ENCODE results near the gene NUTM1.
"Not testable (repeated sequence)": the region's sequence is repeated elsewhere in the genome, so short reads cannot be mapped to it uniquely, and the experiment has no call there.

The NUTM1 gene

GRCh38 chr15:34362047-34362773 is 19.1 kb downstream of the NUTM1 start:
- DNase-seq (ENCODE audit: low spot score): no peak

- no peak for DNase-seq (ENCODE audit: low spot score)
These were observed 20.9 kb downstream of the NUTM1 start for GRCh38 chr15:34364041-34364440.

GRCh38 chr15:34365091-34365825 is 22.1 kb downstream of the NUTM1 start:
- DNase-seq (ENCODE audit: low spot score): no peak

- no peak for DNase-seq (ENCODE audit: low spot score)
These were observed 22.7 kb downstream of the NUTM1 start for GRCh38 chr15:34365836-34366235.

- peak; percentile 68 for DNase-seq (ENCODE audit: low spot score)
These were observed 23.4 kb downstream of the NUTM1 start for GRCh38 chr15:34366271-34367065.

GRCh38 chr15:34367101-34368081 is 24.3 kb downstream of the NUTM1 start, which contains the start of gene LPCAT4:
Gene LPCAT4 (minus strand): TSS chr15:34367196. CDS start chr15:34367100, 96 bp downstream.
- peak; percentile 88 for DNase-seq (ENCODE audit: low spot score)

GRCh38 chr15:34370129-34370528 is 27.0 kb downstream of the NUTM1 start:
- no peak for DNase-seq (ENCODE audit: low spot score)

DNA sequence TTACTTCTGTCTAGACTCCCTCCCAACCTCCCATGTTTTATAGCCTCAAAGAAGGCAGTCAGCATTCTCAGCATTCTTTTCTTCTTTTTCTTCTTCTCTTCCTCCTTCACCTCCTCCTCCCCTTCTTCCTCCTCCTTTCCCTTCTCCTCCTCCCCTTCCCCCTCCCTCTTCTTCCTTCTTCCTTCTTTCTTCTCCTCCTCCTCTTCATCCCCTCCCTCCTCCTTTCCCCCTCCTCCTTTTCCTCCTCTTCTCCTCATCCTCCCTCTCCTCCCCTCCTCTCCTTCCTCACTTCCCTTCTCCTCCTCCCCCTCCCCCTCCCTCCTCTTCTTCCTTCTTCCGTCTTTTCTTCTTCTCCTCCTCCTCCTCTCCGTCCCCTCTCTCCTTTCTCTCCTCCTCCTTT is 27.5 kb downstream of the NUTM1 start:
- DNase-seq (ENCODE audit: low spot score): no peak

GRCh38 chr15:34373951-34374350 is 30.8 kb downstream of the NUTM1 start:
- no peak for DNase-seq (ENCODE audit: low spot score)

DNA sequence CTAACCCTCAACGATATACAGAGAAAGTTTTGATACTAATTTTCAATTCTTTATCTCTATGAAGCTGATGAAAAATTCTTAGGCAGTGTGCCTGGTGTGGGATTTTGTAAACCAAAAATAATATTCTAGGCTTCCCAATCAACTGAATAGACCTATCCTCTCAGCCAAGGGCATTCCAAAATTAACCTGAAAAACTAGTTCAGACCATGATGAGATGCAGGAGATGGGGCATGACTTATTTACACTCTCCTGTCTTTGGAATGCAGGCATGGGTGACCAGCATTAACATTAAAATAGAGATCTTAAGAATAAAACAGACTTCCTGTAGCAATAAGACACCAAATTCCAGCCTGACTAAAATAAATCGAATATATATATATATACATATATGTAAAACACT is 31.7 kb downstream of the NUTM1 start:
- no peak for DNase-seq (ENCODE audit: low spot score)

- DNase-seq (ENCODE audit: low spot score): not testable (repeated sequence)
These were observed 32.4 kb downstream of the NUTM1 start for GRCh38 chr15:34375541-34375940.

GRCh38 chr15:34376856-34377255 is 33.7 kb downstream of the NUTM1 start:
- no peak for DNase-seq (ENCODE audit: low spot score)

DNA sequence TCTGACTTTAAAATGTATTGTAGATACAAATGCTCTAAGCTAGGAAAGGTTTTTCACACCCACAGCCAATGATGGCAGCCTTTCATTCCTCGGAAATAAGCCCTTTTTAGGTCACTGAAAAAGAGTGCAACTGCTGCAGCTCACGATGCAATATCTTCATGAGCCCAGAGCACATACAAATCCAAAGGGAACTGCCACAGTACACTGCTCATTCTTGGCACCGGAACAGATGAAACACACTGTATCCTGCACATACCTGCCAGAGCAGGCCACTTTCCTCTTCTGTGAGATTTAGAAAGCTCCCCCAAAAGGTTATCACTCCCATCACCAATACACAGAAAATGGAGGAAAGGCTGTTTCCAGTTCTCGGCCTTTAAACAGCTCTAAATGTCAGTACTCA is 37.4 kb downstream of the NUTM1 start:
- not testable (repeated sequence) for DNase-seq (ENCODE audit: low spot score)

- not testable (repeated sequence) for DNase-seq (ENCODE audit: low spot score)
These were observed 38.9 kb downstream of the NUTM1 start for GRCh38 chr15:34381829-34382521.

DNA sequence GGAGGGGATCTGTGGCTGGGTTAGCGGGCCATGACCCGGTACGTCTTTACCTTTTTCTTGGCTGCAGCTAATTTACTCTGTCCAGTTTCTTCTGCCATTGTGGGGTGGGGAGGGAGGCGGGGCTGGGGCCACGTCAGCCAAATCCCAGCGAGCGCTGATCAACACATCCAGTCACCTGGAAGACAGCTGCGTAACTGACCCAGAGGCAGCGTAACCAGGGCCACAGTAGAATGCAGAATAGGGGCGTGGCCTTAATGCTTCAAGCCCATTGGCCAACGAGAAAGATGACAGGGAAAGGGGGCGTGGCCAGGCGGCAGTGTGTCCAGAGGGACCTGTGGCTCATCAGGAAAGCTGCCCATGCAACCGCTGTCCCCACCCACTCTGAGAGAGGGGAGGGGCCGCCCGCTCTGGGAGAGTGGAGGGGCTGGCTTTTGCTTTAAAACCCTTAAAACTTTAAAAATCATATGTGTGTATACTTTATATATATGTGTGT is 46.5 kb downstream of the NUTM1 start:
- DNase-seq (ENCODE audit: low spot score): not testable (repeated sequence)

DNA sequence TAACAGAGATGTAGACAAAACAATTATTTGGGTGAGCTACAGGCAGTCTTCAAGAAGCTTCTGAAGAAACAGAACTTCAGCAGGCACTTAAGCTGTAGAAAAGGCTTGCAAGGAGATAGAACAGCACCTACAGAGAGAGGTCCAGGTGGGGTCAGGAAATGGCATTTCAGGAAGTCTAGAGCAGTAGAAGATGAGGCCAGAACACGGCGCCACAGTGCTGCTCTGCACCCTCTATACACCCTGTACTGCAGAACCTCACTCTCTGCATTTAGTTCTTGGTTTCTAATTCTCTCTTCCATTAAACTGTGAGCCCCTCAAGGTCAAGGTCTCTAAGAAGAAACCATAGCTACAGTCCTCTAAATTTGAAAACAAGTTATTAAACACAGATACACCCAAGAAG is 49.9 kb downstream of the NUTM1 start:
- DNase-seq (ENCODE audit: low spot score): not testable (repeated sequence)

GRCh38 chr15:34397637-34398259 is 54.6 kb downstream of the NUTM1 start:
- not testable (repeated sequence) for DNase-seq (ENCODE audit: low spot score)

DNA sequence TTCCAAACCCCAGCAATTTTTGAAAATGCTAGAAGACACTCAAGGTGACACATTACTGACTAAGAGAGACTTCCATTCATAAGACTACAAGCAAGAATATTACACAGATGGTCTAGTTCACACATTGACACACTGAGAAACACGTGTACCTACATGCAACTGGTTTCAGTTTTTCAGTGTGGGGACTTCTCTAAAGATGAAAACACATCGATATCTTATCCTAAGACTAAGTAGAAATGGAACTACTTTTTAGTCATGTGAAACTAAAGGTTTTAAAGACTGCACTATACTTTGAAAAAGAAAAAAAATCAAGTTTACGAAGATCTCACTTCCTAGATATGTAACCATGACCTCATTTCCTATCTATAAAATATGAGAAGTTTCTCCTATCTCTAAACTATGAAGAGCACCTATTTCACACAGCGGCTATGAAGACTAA is 60.1 kb downstream of the NUTM1 start:
- not testable (repeated sequence) for DNase-seq (ENCODE audit: low spot score)

DNA sequence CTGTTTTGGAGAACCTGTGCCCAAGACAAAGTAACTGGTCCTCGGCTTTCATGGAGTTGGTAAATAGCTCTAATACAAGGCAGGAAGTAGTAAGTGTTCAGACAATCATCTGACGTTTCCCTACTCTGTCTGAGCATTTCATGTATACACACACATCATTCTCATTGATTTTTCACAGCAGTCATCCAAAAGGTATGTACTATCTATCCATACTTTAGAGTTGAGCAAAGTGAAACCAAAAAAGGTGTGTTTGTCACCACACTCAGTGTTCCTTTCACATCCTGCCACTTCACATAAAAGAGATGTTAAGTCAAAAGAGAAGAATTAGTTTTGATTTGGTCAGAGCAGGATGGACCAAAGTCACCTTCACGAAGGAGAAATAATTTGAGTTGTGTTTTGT is 60.8 kb downstream of the NUTM1 start:
- not testable (repeated sequence) for DNase-seq (ENCODE audit: low spot score)

Measured in RKO (cell line).